Stimulated activated CD8-positive, alpha-beta memory T cell treated with anti-CD3 and anti-CD28 coated beads, Interleukin-7, amount 100 ng/mL, for 48 hours (primary cell): Measurements from ENCODE around the gene LGALS9C.
A peak's percentile ranks its signal among the peaks of the same experiment; 100 is the strongest.
"Not testable (repeated sequence)": the region's sequence is repeated elsewhere in the genome, so short reads cannot be mapped to it uniquely, and the experiment has no call there.

ENCODE experiments used
- DNase-seq, 2 donors: peaks; one replicate each; pipeline ENCODE4 v3.0.0-alpha.2; 2020; ENCODE audit warnings: low read depth in 1 of 2; ENCODE audit errors: extremely low read depth in 1 of 2

Gene LGALS9C

GRCh38 chr17:18478362-18478761, 1.8 kb downstream of the LGALS9C start:
- DNase-seq, result not testable (repeated sequence)

- DNase-seq, result not testable (repeated sequence)
These were observed 2.5 kb downstream of the LGALS9C start for GRCh38 chr17:18478977-18479595.

- DNase-seq, result not testable (repeated sequence)
These were observed 5.2 kb downstream of the LGALS9C start for GRCh38 chr17:18481775-18482174.

GRCh38 chr17:18485936-18486464, 9.4 kb downstream of the LGALS9C start:
- not testable (repeated sequence) for DNase-seq

GRCh38 chr17:18487633-18488032, 11.0 kb downstream of the LGALS9C start:
- DNase-seq, result not testable (repeated sequence)

GRCh38 chr17:18488622-18489021, 12.0 kb downstream of the LGALS9C start:
- DNase-seq, result not testable (repeated sequence)

- not testable (repeated sequence) for DNase-seq
These were observed 13.4 kb downstream of the LGALS9C start for GRCh38 chr17:18490016-18490415.

- DNase-seq, result peak in 1 of 2 donors; percentile 39
These were observed 16.3 kb downstream of the LGALS9C start for GRCh38 chr17:18492712-18493480.

- not testable (repeated sequence) for DNase-seq
These were observed 17.7 kb downstream of the LGALS9C start for GRCh38 chr17:18494250-18494768.

- DNase-seq, result not testable (repeated sequence)
These were observed 20.5 kb downstream of the LGALS9C start for GRCh38 chr17:18497044-18497443.

GRCh38 chr17:18499100-18499499, 22.5 kb downstream of the LGALS9C start:
- DNase-seq, result not testable (repeated sequence)

GRCh38 chr17:18499756-18500155, 23.2 kb downstream of the LGALS9C start:
- not testable (repeated sequence) for DNase-seq

GRCh38 chr17:18500281-18500680, 23.7 kb downstream of the LGALS9C start:
- not testable (repeated sequence) for DNase-seq

- DNase-seq, result not testable (repeated sequence)
These were observed 24.2 kb downstream of the LGALS9C start for GRCh38 chr17:18500816-18501215.

GRCh38 chr17:18503221-18503620, 26.6 kb downstream of the LGALS9C start:
- DNase-seq, result not testable (repeated sequence)

GRCh38 chr17:18507729-18508128, 31.1 kb downstream of the LGALS9C start:
- DNase-seq, result not testable (repeated sequence)

GRCh38 chr17:18508667-18509066, 32.1 kb downstream of the LGALS9C start:
- DNase-seq, result not testable (repeated sequence)

- DNase-seq, result not testable (repeated sequence)
These were observed 44.5 kb downstream of the LGALS9C start for GRCh38 chr17:18521100-18521499.

- not testable (repeated sequence) for DNase-seq
These were observed 48.4 kb downstream of the LGALS9C start for GRCh38 chr17:18525015-18525414.

GRCh38 chr17:18526168-18526800, 49.7 kb downstream of the LGALS9C start:
- not testable (repeated sequence) for DNase-seq

GRCh38 chr17:18527354-18527753, 50.8 kb downstream of the LGALS9C start:
- not testable (repeated sequence) for DNase-seq
